Heart right ventricle (tissue), 16 donors: Measurements from ENCODE around the gene CASP10. TPM values are rescaled to one million over a fixed set of nuclear protein-coding genes. Genes with fewer than 3 reads are reported as not detected.

Experiments used
- ATAC-seq, 8 donors: fragments of 200-7000 bp; cut with Tn5 transposase; one replicate each; pipeline ENCODE4 v1.9.1; 2020; ENCODE audit warnings: mild to moderate bottlenecking in 8 of 8, moderate library complexity in 8 of 8, moderate number of reproducible peaks in 1 of 8
- DNase-seq, 2 donors: peaks; one replicate each; pipeline ENCODE4 v3.0.0-alpha.2; 2020
- H3K27ac ChIP-seq, 10 donors: fragments of 200-600 bp; sonication (generic) in 2 of 10; one replicate each; pipeline versions ENCODE4 v1.5.0 to v1.8.0; 2020 to 2022; ENCODE audit warnings: mild to moderate bottlenecking in 3 of 10
- H3K27me3 ChIP-seq, 7 donors: fragments of 200-600 bp; one replicate each; pipeline ENCODE4 v1.8.0; 2021 to 2022; ENCODE audit warnings: mild to moderate bottlenecking in 2 of 7
- H3K36me3 ChIP-seq, 9 donors: fragments of 200-600 bp; sonication (generic) in 1 of 9; one replicate each; pipeline versions ENCODE4 v1.5.0 to v1.8.0; 2020 to 2022; ENCODE audit warnings: mild to moderate bottlenecking in 2 of 9
- H3K4me1 ChIP-seq, 9 donors: fragments of 200-600 bp; sonication (generic) in 1 of 9; one replicate each; pipeline versions ENCODE4 v1.5.0 to v1.8.0; 2020 to 2022; ENCODE audit warnings: mild to moderate bottlenecking in 4 of 9
- H3K4me3 ChIP-seq, 10 donors: fragments of 200-600 bp; sonication (generic) in 2 of 10; one replicate each; pipeline versions ENCODE4 v1.5.0 to v1.8.0; 2020 to 2022; ENCODE audit warnings: mild to moderate bottlenecking in 7 of 10, moderate library complexity in 2 of 10
- H3K9me3 ChIP-seq, 11 donors: fragments of 200-600 bp in 10 of 11; sonication (generic) in 2 of 11; one replicate each; pipeline versions ENCODE4 v1.5.0 to v1.8.0; 2013 to 2022; ENCODE audit warnings: mild to moderate bottlenecking in 2 of 11, control low read depth in 1 of 11, moderate library complexity in 1 of 11
- CTCF ChIP-seq, 9 donors: fragments of 200-600 bp; sonication (generic) in 2 of 9; IDR thresholded peaks; one replicate each; pipeline versions ENCODE4 v1.5.0 to v1.8.0; 2021 to 2022; ENCODE audit warnings: antibody characterized with exemption in 9 of 9, mild to moderate bottlenecking in 5 of 9, moderate library complexity in 1 of 9
- WGBS, 2 donors: extraction: QIAGEN DNeasy Blood & Tissue Kit; methylation state at CpG; one replicate each; pipeline ENCODE4 v1.1.7; 2013; ENCODE audit warnings: inconsistent platforms in 1 of 2; 5-methylcytosine and 5-hydroxymethylcytosine counted together
- intact Hi-C, 10 donors: fragments of 100-400 bp; cut with DNase I; formaldehyde crosslinking; loops; one replicate each; pipeline versions ENCODE4 v1.11.1 to v1.14.2; 2022
- polyA plus RNA-seq, 2 donors: library from polyadenylated mRNA; stranded (reverse); fragments of 200-250 nt; gene quantifications; one replicate each; pipeline ENCODE4 v1.2.3, GENCODE V29; 2013
- total RNA-seq, 10 donors: library from RNA; stranded (reverse); fragmentation: NEBNext Ultra II Directional in 3 of 10; extraction: Animal tissue kit (Norgen Biotek cat#: 25700) in 3 of 10; gene quantifications; one replicate each; pipeline versions ENCODE4 v1.2.1 to v1.2.4, GENCODE V29; 2021 to 2023
- donor health status: Arrhythmogenic right ventricular cardiomyopathy.
- donor health status: ischemic (EF 13 %, LVEDD 7.1; RV severe dilation, severe dysfunction).
- donor health status: healthy with polysubstance abuse.
- donor health status: DM: no; HTN: yes; CAD: no.
- donor health status: DM: no; HTN: no; CAD: no.
- donor health status: ischemic (EF 25% LVEDD 6.9; RV normal size, moderate dysfunction).
- donor health status: ischemic (EF 25% LVEDD 5.7; RV mildly dilated, moderate dysfunction).
- donor health status: healthy.
- donor health status: DM: yes; HTN: yes; CAD: no.
- donor health status: Ischemic cardiomyopathy.
- donor health status: ischemic (EF 35%, LVEDD 5.7; RV mildly dilated, moderate dysfunction).
- donor health status: nonischemic (EF 11% LVEDD 7.7; RV severe dilation, severe dysfunction).
- donor health status: DM: yes; HTN: yes; CAD: no.
- donor health status: PGD.
- donor health status: ischemic (EF 29% LVEDD 5.4; RV normal size, mild dysfunction).
- donor health status: nonischemic (EF 23%, LVEDD 6.1; RV moderate dilation, normal function).

CASP10 gene
- total and polyA plus RNA-seq, 12 donors: 2.0 to 13.2 (median 5.6) TPM

GRCh38 chr2:201246280-201246679 lies 63.3 kb downstream of the CASP10 start:
- peak overlapping the region in 1 of 10 donors; percentile 31 for H3K27ac ChIP-seq
- no peaks in the 10 kb centered on the region for H3K27me3 ChIP-seq
- no peaks in the 10 kb centered on the region for H3K36me3 ChIP-seq
- no peak overlapping the region for H3K4me3 ChIP-seq
- peaks cover 0 to 5% (median 0%) of the 10 kb centered on the region in 11 donors for H3K9me3 ChIP-seq
- no peak for DNase-seq
- no peak for ATAC-seq
- intact Hi-C loops: no loop called here
- no peak for TF ChIP-seq CTCF (IDR thresholded peaks at IDR 0.05)
- 64 to 66% methylated on average over 4 of the region's 4 CpGs for WGBS, 2 donors
- H3K4me1 ChIP-seq: peaks cover 0 to 21% (median 0%) of the 10 kb centered on the region in 9 donors

GRCh38 chr2:201248288-201248844 lies 65.4 kb downstream of the CASP10 start:
- peaks cover 0 to 16% (median 0%) of the 10 kb centered on the region in 9 donors for H3K4me1 ChIP-seq
- no peak for ATAC-seq
- H3K9me3 ChIP-seq: no peaks in the 10 kb centered on the region
- no peak overlapping the region for H3K4me3 ChIP-seq
- 90 to 95% methylated on average over 6 of the region's 6 CpGs for WGBS, 2 donors
- intact Hi-C loops: no loop called here
- H3K36me3 ChIP-seq: no peaks in the 10 kb centered on the region
- no peak overlapping the region for H3K27ac ChIP-seq
- DNase-seq: no peak
- no peak for TF ChIP-seq CTCF (IDR thresholded peaks at IDR 0.05)
- no peaks in the 10 kb centered on the region for H3K27me3 ChIP-seq

GRCh38 chr2:201249889-201250288 lies 66.9 kb downstream of the CASP10 start:
- DNase-seq (no peak), ATAC-seq (no peak)
- Histone ChIP-seq H3K27me3 (no peaks in the 10 kb centered on the region), H3K27ac (no peak overlapping the region), H3K4me3 (no peak overlapping the region), H3K9me3 (no peaks in the 10 kb centered on the region), H3K4me1 (peaks cover 0 to 30% (median 0%) of the 10 kb centered on the region in 9 donors), H3K36me3 (no peaks in the 10 kb centered on the region)
- TF ChIP-seq CTCF (IDR thresholded peaks at IDR 0.05): no peak
- 78 to 89% methylated on average over 2 of the region's 2 CpGs for WGBS, 2 donors
- intact Hi-C loops: loop anchor here in 1 of 10 donors (10.0 kb wide), 1 partner anchor 115 kb away; no protein-coding TSS in a partner anchor

- no peak for TF ChIP-seq CTCF (IDR thresholded peaks at IDR 0.05)
- intact Hi-C loops: loop anchor here in 1 of 10 donors (10.0 kb wide), 1 partner anchor 114 kb away; no protein-coding TSS in a partner anchor
- ATAC-seq: no peak
- H3K4me1 ChIP-seq: peaks cover 0 to 36% (median 0%) of the 10 kb centered on the region in 9 donors
- no peak overlapping the region for H3K4me3 ChIP-seq
- H3K27me3 ChIP-seq: no peaks in the 10 kb centered on the region
- H3K9me3 ChIP-seq: no peaks in the 10 kb centered on the region
- H3K36me3 ChIP-seq: no peaks in the 10 kb centered on the region
- no peak for DNase-seq
- H3K27ac ChIP-seq: no peak overlapping the region
- WGBS, 2 donors: 92 to 93% methylated on average over 4 of the region's 4 CpGs
Observed at GRCh38 chr2:201250741-201251140, 67.8 kb downstream of the CASP10 start.
